HG03575 (cell line): ENCODE results near the gene PPP2R1A.
"Not testable (repeated sequence)": the region's sequence is repeated elsewhere in the genome, so short reads cannot be mapped to it uniquely, and the experiment has no call there.

Source experiments
- ATAC-seq: cut with Tn5 transposase; IDR thresholded peaks from one replicate; pipeline ENCODE4 v1.9.1; 2021; ENCODE audit not compliant: unreplicated experiment, insufficient number of reproducible peaks, low FRiP score; ENCODE audit errors: extremely low read depth

PPP2R1A gene

GRCh38 chr19:52198678-52199077, 8.8 kb downstream of the PPP2R1A start:
- ATAC-seq, result no peak

GRCh38 chr19:52200044-52200443, 10.2 kb downstream of the PPP2R1A start:
- ATAC-seq, result no peak

GRCh38 chr19:52200755-52201391, 11.0 kb downstream of the PPP2R1A start:
- ATAC-seq, result not testable (repeated sequence)

- ATAC-seq, result no peak
Measured at GRCh38 chr19:52206481-52206880, 16.6 kb downstream of the PPP2R1A start.

- ATAC-seq, result no peak
Measured at GRCh38 chr19:52211203-52211602, 21.4 kb downstream of the PPP2R1A start.

- no peak for ATAC-seq
Measured at GRCh38 chr19:52211926-52212571, 22.2 kb downstream of the PPP2R1A start.

- no peak for ATAC-seq
Measured at GRCh38 chr19:52212572-52213255, 22.9 kb downstream of the PPP2R1A start.

- ATAC-seq, result no peak
Measured at GRCh38 chr19:52214241-52214640, 24.4 kb downstream of the PPP2R1A start.

- no peak for ATAC-seq
Measured at GRCh38 chr19:52216401-52216800, 26.5 kb downstream of the PPP2R1A start.

- ATAC-seq, result no peak
Measured at GRCh38 chr19:52217576-52217975, 27.7 kb downstream of the PPP2R1A start.

- no peak for ATAC-seq
Measured at GRCh38 chr19:52219611-52220010, 29.8 kb downstream of the PPP2R1A start.

GRCh38 chr19:52221031-52221430, 31.2 kb downstream of the PPP2R1A start:
- no peak for ATAC-seq

- no peak for ATAC-seq
Measured at GRCh38 chr19:52221831-52222375, 32.1 kb downstream of the PPP2R1A start.

GRCh38 chr19:52224211-52224610, 34.4 kb downstream of the PPP2R1A start:
- ATAC-seq, result no peak

GRCh38 chr19:52226652-52227051, 36.8 kb downstream of the PPP2R1A start:
- ATAC-seq, result no peak

- ATAC-seq, result no peak
Measured at GRCh38 chr19:52227196-52227940, 37.5 kb downstream of the PPP2R1A start.

GRCh38 chr19:52227980-52228379, 38.1 kb downstream of the PPP2R1A start:
- no peak for ATAC-seq

GRCh38 chr19:52229524-52229923, 39.7 kb downstream of the PPP2R1A start:
- ATAC-seq, result no peak

GRCh38 chr19:52230685-52231084, 40.8 kb downstream of the PPP2R1A start:
- no peak for ATAC-seq
